ENCODE measurements around the gene GFPT2. TPM values are rescaled to one million over a fixed set of nuclear protein-coding genes. Genes with fewer than 3 reads are reported as not detected.

Gene GFPT2
- total and polyA plus RNA-seq, 2 experiments from 2014 or later = 45.2 to 75.3 TPM

- H3K27ac ChIP-seq = no peak overlapping the region
- H3F3A ChIP-seq (ENCODE audit: insufficient read depth) = 0 out of 2 replicates have a peak, but pooled peaks cover 3% of the 10 kb centered on the region
- no peaks in the 10 kb centered on the region for H3K9me2 ChIP-seq (ENCODE audit: insufficient read depth)
- 10 to 17% methylated on average over 10 to 13 of the region's 13 CpGs for WGBS, 2 experiments (ENCODE audit: low coverage in 1 of 2, low lambda C conversion rate in 2 of 2, missing lambda C conversion rate in 2 of 2)
- in situ Hi-C loops (cut with MboI) = loop anchor here (5.0 kb wide), 1 partner anchor 187 kb away; no protein-coding TSS in a partner anchor
- DNase-seq = no peak
- no peaks in the 10 kb centered on the region for H3K27me3 ChIP-seq (replicated peaks; ENCODE audit: insufficient read depth)
- no peaks in the 10 kb centered on the region; the same call in 1 of the 2 replicates for H4K20me1 ChIP-seq (ENCODE audit: insufficient read depth)
- H3K9me3 ChIP-seq (ENCODE audit: low read depth) = no peaks in the 10 kb centered on the region
- peak overlapping the region; percentile 56 for H3K4me2 ChIP-seq (ENCODE audit: unreplicated experiment)
- H3K4me3 ChIP-seq = peak overlapping the region; percentile 96
- H3K79me2 ChIP-seq (ENCODE audit: insufficient read depth) = peaks cover 55% of the 10 kb centered on the region
- H3K4me1 ChIP-seq (ENCODE audit: insufficient read depth) = peaks cover 9% of the 10 kb centered on the region
- H3K9ac ChIP-seq = peak overlapping the region; percentile 81
- TF ChIP-seq EZH2 (IDR thresholded peaks at IDR 0.05; ENCODE audit: insufficient read depth, poor library complexity, severe bottlenecking) = no peak
- no peak for TF ChIP-seq EZH2phosphoT487 (IDR thresholded peaks at IDR 0.05; ENCODE audit: insufficient read depth, low read depth)
- H2AFZ ChIP-seq = peak overlapping the region; percentile 46; the same call in 1 of the 2 replicates
- H3K36me3 ChIP-seq (ENCODE audit: low read depth) = no peaks in the 10 kb centered on the region
Measured at GRCh38 chr5:180290568-180291233, 62.4 kb downstream of the GFPT2 start.

- TF ChIP-seq EZH2 (IDR thresholded peaks at IDR 0.05; ENCODE audit: insufficient read depth, poor library complexity, severe bottlenecking) (no peak), EZH2phosphoT487 (IDR thresholded peaks at IDR 0.05; ENCODE audit: insufficient read depth, low read depth) (no peak)
Measured at GRCh38 chr5:180289966-180290365, 63.2 kb downstream of the GFPT2 start.

GRCh38 chr5:180289433-180289832 lies 63.7 kb downstream of the GFPT2 start:
- Histone ChIP-seq H3K9me3 (ENCODE audit: low read depth) (no peaks in the 10 kb centered on the region), H3K9me2 (ENCODE audit: insufficient read depth) (no peaks in the 10 kb centered on the region), H4K20me1 (ENCODE audit: insufficient read depth) (no peaks in the 10 kb centered on the region; the same call in 1 of the 2 replicates), H3K4me1 (ENCODE audit: insufficient read depth) (peaks cover 9% of the 10 kb centered on the region), H3K9ac (no peak overlapping the region), H3F3A (ENCODE audit: insufficient read depth) (0 out of 2 replicates have a peak, but pooled peaks cover 3% of the 10 kb centered on the region), H3K27ac (no peak overlapping the region), H2AFZ (no peak overlapping the region), H3K4me3 (no peak overlapping the region), H3K36me3 (ENCODE audit: low read depth) (no peaks in the 10 kb centered on the region), H3K79me2 (ENCODE audit: insufficient read depth) (peaks cover 67% of the 10 kb centered on the region), H3K4me2 (ENCODE audit: unreplicated experiment) (no peak overlapping the region), H3K27me3 (replicated peaks; ENCODE audit: insufficient read depth) (no peaks in the 10 kb centered on the region)
- WGBS, 2 experiments (ENCODE audit: low coverage in 1 of 2, low lambda C conversion rate in 2 of 2, missing lambda C conversion rate in 2 of 2) = 61 to 63% methylated on average over 3 of the region's 3 CpGs
- TF ChIP-seq EZH2 (IDR thresholded peaks at IDR 0.05; ENCODE audit: insufficient read depth, poor library complexity, severe bottlenecking) = no peak
- TF ChIP-seq EZH2phosphoT487 (IDR thresholded peaks at IDR 0.05; ENCODE audit: insufficient read depth, low read depth) = no peak
- peak; percentile 22 for DNase-seq
- in situ Hi-C loops (cut with MboI) = no loop called here

More at GRCh38 chr5:180289966-180290365, 63.2 kb downstream of the GFPT2 start:
- Histone ChIP-seq H3K27ac (no peak overlapping the region), H2AFZ (no peak overlapping the region), H3F3A (ENCODE audit: insufficient read depth) (0 out of 2 replicates have a peak, but pooled peaks cover 3% of the 10 kb centered on the region), H4K20me1 (ENCODE audit: insufficient read depth) (no peaks in the 10 kb centered on the region; the same call in 1 of the 2 replicates), H3K9ac (no peak overlapping the region), H3K9me2 (ENCODE audit: insufficient read depth) (no peaks in the 10 kb centered on the region), H3K4me1 (ENCODE audit: insufficient read depth) (peaks cover 9% of the 10 kb centered on the region), H3K4me3 (no peak overlapping the region), H3K4me2 (ENCODE audit: unreplicated experiment) (no peak overlapping the region), H3K36me3 (ENCODE audit: low read depth) (no peaks in the 10 kb centered on the region), H3K9me3 (ENCODE audit: low read depth) (no peaks in the 10 kb centered on the region), H3K27me3 (replicated peaks; ENCODE audit: insufficient read depth) (no peaks in the 10 kb centered on the region), H3K79me2 (ENCODE audit: insufficient read depth) (peaks cover 62% of the 10 kb centered on the region)
- in situ Hi-C loops (cut with MboI) = loop anchor here (5.0 kb wide), 1 partner anchor 187 kb away; no protein-coding TSS in a partner anchor
- WGBS, 2 experiments (ENCODE audit: low coverage in 1 of 2, low lambda C conversion rate in 2 of 2, missing lambda C conversion rate in 2 of 2) = 98% methylated on average over 5 of the region's 5 CpGs
- DNase-seq = no peak

- Histone ChIP-seq H3K4me2 (ENCODE audit: unreplicated experiment) (no peak overlapping the region), H3K9ac (no peak overlapping the region), H3K79me2 (ENCODE audit: insufficient read depth) (peaks cover 80% of the 10 kb centered on the region), H3K36me3 (ENCODE audit: low read depth) (no peaks in the 10 kb centered on the region), H4K20me1 (ENCODE audit: insufficient read depth) (no peaks in the 10 kb centered on the region; the same call in 1 of the 2 replicates), H3F3A (ENCODE audit: insufficient read depth) (no peaks in the 10 kb centered on the region), H3K9me2 (ENCODE audit: insufficient read depth) (no peaks in the 10 kb centered on the region), H3K4me1 (ENCODE audit: insufficient read depth) (peaks cover 5% of the 10 kb centered on the region; the same call in 1 of the 2 replicates), H3K27ac (no peak overlapping the region), H3K9me3 (ENCODE audit: low read depth) (no peaks in the 10 kb centered on the region), H3K27me3 (replicated peaks; ENCODE audit: insufficient read depth) (no peaks in the 10 kb centered on the region), H3K4me3 (no peak overlapping the region), H2AFZ (no peak overlapping the region)
- no peak for TF ChIP-seq EZH2 (IDR thresholded peaks at IDR 0.05; ENCODE audit: insufficient read depth, poor library complexity, severe bottlenecking)
- TF ChIP-seq EZH2phosphoT487 (IDR thresholded peaks at IDR 0.05; ENCODE audit: insufficient read depth, low read depth) = no peak
- WGBS, 2 experiments (ENCODE audit: low coverage in 1 of 2, low lambda C conversion rate in 2 of 2, missing lambda C conversion rate in 2 of 2) = 71 to 75% methylated on average over 7 of the region's 7 CpGs
- in situ Hi-C loops (cut with MboI) = no loop called here
- DNase-seq = no peak
Measured at GRCh38 chr5:180287868-180288267, 65.3 kb downstream of the GFPT2 start.
